HepG2 (cell line): Measurements from ENCODE around the gene PMFBP1. TPM values are rescaled to one million over a fixed set of nuclear protein-coding genes. Genes with fewer than 3 reads are reported as not detected.

Experiments
- HNRNPH1 ChIP-seq: fragments of 200-400 bp; formaldehyde crosslinking; optimal IDR thresholded peaks from 2 replicates; pipeline ENCODE3; 2017; ENCODE audit warnings: mild to moderate bottlenecking, low read depth, low read length
- KDM5B ChIP-seq: sonication (generic); formaldehyde crosslinking; IDR thresholded peaks from 2 replicates; pipeline ENCODE4 v1.4.0; 2020; ENCODE audit warnings: missing genetic modification reagents, mild to moderate bottlenecking, borderline replicate concordance
- MLX ChIP-seq: IDR thresholded peaks from 2 replicates; pipeline ENCODE4 v1.6.1; 2016
- STAG1 ChIP-seq: sonication (generic); formaldehyde crosslinking; IDR thresholded peaks from 2 replicates; pipeline ENCODE4 v1.4.0; 2020; ENCODE audit warnings: missing genetic modification reagents
- YY1 ChIP-seq: IDR thresholded peaks from 2 replicates; pipeline ENCODE4 v1.6.1; 2011; ENCODE audit warnings: low read length, low read depth, moderate library complexity, mild to moderate bottlenecking; ENCODE audit not compliant: insufficient read depth, insufficient replicate concordance
- ZNF337 ChIP-seq: sonication (generic); formaldehyde crosslinking; IDR thresholded peaks from 2 replicates; pipeline ENCODE4 v1.5.1; 2020; ENCODE audit warnings: missing genetic modification reagents, low read depth, mild to moderate bottlenecking, borderline replicate concordance
- ZNF503 ChIP-seq: sonication (generic); formaldehyde crosslinking; IDR thresholded peaks from 2 replicates; pipeline ENCODE4 v1.4.0; 2020; ENCODE audit warnings: missing genetic modification reagents
- ZNF530 ChIP-seq: sonication (generic); formaldehyde crosslinking; IDR thresholded peaks from 2 replicates; pipeline ENCODE4 v1.5.0; 2020; ENCODE audit warnings: low read depth, mild to moderate bottlenecking, missing genetic modification reagents
- ZNF737 ChIP-seq: sonication (generic); formaldehyde crosslinking; IDR thresholded peaks from 2 replicates; pipeline ENCODE4 v1.5.0; 2020; ENCODE audit warnings: missing genetic modification reagents, mild to moderate bottlenecking, borderline replicate concordance
- ZNF75D ChIP-seq: sonication (generic); formaldehyde crosslinking; IDR thresholded peaks from 2 replicates; pipeline ENCODE4 v1.8.1; 2023; ENCODE audit warnings: missing genetic modification reagents, mild to moderate bottlenecking, borderline replicate concordance
- polyA plus RNA-seq, 8 experiments: library from polyadenylated mRNA; depleted of rRNA in 3 of 8; stranded (reverse) in 7 of 8; unstranded in 1 of 8; fragments of >200 nt; fragmentation: Illumina TruSeq in 4 of 8; extraction: Trizol in 4 of 8; gene quantifications; 2 replicates each; pipeline versions ENCODE4 v1.2.1 to v1.2.3, GENCODE V29; 2011 to 2016; ENCODE audit warnings: low read depth in 4 of 8, missing spikeins in 1 of 8, mixed read lengths in 1 of 8; ENCODE audit not compliant: insufficient read depth in 1 of 8
- total RNA-seq, 5 experiments: library from RNA; depleted of rRNA; stranded (reverse); fragments of >200 nt; fragmentation: Illumina TruSeq; extraction: Trizol; gene quantifications; 2 replicates each; pipeline ENCODE4 v1.2.3, GENCODE V29; 2016; ENCODE audit warnings: low read depth in 1 of 5
- TF ChIP-seq, protein P1 (sequence below): sonication (generic); formaldehyde crosslinking; conservative IDR thresholded peaks from 2 replicates; pipeline ENCODE4 v1.4.0; 2020; ENCODE audit warnings: missing genetic modification reagents
- TF ChIP-seq, protein P2 (sequence below): sonication (generic); formaldehyde crosslinking; IDR thresholded peaks from 2 replicates; pipeline ENCODE4 v1.4.0; 2020; ENCODE audit warnings: missing genetic modification reagents, borderline replicate concordance
- TF ChIP-seq, protein P3 (sequence below): sonication (generic); formaldehyde crosslinking; IDR thresholded peaks from 2 replicates; pipeline ENCODE4 v1.5.0; 2020; ENCODE audit warnings: mild to moderate bottlenecking, missing genetic modification reagents, borderline replicate concordance

The PMFBP1 gene
- total and polyA plus RNA-seq, 2 of the 13 experiments (the other 11 are each of a cell fraction or from before 2014, with no cell fraction given): 1.9 to 3.8 TPM

DNA sequence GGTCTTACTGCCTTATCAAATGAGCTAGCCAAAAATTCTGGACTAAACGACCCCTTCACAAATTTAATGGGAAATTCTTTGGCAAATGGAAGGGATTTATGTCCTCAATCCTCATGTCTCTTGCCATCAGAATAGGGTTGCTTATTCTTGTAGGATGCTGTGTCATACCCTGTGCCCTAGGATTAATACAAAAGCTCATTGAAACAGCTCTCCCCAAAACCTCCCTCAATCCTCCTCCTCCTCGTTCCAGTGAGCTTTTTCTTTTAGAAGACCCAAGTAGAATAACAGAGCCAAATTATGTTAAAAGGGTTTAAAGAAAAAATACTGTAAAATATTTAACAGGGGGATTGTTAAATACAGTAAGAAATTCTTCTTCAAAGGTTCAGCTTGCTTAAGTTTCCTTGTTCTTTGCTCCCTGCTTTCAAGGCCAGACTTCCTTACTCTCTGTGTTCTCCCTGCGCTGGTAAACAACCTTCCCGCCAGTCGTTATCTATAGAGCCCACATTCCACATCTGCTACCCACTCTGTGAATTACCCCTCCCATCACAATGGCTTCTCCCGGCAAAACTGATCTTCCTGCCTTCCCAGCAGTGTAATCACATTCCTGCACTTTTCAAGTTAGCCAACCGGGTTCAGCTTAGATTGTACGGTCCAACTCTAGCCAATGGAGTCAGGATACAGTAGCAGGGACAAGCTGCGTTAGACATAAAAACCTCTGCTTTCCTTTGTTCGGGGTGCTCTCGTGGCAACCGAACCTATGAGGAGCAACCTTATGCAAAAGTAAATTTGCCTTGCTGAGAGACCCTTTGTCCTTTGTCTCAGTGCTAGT is 99.2 kb downstream of the PMFBP1 start (continued):
- TF ChIP-seq, protein P1, sequence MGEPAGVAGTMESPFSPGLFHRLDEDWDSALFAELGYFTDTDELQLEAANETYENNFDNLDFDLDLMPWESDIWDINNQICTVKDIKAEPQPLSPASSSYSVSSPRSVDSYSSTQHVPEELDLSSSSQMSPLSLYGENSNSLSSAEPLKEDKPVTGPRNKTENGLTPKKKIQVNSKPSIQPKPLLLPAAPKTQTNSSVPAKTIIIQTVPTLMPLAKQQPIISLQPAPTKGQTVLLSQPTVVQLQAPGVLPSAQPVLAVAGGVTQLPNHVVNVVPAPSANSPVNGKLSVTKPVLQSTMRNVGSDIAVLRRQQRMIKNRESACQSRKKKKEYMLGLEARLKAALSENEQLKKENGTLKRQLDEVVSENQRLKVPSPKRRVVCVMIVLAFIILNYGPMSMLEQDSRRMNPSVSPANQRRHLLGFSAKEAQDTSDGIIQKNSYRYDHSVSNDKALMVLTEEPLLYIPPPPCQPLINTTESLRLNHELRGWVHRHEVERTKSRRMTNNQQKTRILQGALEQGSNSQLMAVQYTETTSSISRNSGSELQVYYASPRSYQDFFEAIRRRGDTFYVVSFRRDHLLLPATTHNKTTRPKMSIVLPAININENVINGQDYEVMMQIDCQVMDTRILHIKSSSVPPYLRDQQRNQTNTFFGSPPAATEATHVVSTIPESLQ: no peak
- no peak for TF ChIP-seq HNRNPH1
- TF ChIP-seq YY1: peak; percentile 82
- no peak for TF ChIP-seq STAG1 (CRISPR knock-in tag)
- no peak for TF ChIP-seq ZNF337
- TF ChIP-seq, protein P2, sequence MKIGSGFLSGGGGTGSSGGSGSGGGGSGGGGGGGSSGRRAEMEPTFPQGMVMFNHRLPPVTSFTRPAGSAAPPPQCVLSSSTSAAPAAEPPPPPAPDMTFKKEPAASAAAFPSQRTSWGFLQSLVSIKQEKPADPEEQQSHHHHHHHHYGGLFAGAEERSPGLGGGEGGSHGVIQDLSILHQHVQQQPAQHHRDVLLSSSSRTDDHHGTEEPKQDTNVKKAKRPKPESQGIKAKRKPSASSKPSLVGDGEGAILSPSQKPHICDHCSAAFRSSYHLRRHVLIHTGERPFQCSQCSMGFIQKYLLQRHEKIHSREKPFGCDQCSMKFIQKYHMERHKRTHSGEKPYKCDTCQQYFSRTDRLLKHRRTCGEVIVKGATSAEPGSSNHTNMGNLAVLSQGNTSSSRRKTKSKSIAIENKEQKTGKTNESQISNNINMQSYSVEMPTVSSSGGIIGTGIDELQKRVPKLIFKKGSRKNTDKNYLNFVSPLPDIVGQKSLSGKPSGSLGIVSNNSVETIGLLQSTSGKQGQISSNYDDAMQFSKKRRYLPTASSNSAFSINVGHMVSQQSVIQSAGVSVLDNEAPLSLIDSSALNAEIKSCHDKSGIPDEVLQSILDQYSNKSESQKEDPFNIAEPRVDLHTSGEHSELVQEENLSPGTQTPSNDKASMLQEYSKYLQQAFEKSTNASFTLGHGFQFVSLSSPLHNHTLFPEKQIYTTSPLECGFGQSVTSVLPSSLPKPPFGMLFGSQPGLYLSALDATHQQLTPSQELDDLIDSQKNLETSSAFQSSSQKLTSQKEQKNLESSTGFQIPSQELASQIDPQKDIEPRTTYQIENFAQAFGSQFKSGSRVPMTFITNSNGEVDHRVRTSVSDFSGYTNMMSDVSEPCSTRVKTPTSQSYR (CRISPR knock-in tag): no peak; the same call in 1 of the 2 replicates
- TF ChIP-seq, protein P3, sequence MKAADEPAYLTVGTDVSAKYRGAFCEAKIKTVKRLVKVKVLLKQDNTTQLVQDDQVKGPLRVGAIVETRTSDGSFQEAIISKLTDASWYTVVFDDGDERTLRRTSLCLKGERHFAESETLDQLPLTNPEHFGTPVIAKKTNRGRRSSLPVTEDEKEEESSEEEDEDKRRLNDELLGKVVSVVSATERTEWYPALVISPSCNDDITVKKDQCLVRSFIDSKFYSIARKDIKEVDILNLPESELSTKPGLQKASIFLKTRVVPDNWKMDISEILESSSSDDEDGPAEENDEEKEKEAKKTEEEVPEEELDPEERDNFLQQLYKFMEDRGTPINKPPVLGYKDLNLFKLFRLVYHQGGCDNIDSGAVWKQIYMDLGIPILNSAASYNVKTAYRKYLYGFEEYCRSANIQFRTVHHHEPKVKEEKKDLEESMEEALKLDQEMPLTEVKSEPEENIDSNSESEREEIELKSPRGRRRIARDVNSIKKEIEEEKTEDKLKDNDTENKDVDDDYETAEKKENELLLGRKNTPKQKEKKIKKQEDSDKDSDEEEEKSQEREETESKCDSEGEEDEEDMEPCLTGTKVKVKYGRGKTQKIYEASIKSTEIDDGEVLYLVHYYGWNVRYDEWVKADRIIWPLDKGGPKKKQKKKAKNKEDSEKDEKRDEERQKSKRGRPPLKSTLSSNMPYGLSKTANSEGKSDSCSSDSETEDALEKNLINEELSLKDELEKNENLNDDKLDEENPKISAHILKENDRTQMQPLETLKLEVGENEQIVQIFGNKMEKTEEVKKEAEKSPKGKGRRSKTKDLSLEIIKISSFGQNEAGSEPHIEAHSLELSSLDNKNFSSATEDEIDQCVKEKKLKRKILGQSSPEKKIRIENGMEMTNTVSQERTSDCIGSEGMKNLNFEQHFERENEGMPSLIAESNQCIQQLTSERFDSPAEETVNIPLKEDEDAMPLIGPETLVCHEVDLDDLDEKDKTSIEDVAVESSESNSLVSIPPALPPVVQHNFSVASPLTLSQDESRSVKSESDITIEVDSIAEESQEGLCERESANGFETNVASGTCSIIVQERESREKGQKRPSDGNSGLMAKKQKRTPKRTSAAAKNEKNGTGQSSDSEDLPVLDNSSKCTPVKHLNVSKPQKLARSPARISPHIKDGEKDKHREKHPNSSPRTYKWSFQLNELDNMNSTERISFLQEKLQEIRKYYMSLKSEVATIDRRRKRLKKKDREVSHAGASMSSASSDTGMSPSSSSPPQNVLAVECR (CRISPR knock-in tag): no peak; the same call in 1 of the 2 replicates
- TF ChIP-seq KDM5B (CRISPR knock-in tag): no peak
- TF ChIP-seq ZNF530 (CRISPR knock-in tag): no peak
- TF ChIP-seq ZNF503: peak; percentile 83
- 0 out of 2 replicates have a peak, but pooled peaks have one; percentile 15 for TF ChIP-seq MLX (CRISPR knock-in tag)
- no peak for TF ChIP-seq ZNF737
- TF ChIP-seq ZNF75D (CRISPR knock-in tag): no peak
